ENCODE data around the gene OR6M1.

The OR6M1 gene, protein sequence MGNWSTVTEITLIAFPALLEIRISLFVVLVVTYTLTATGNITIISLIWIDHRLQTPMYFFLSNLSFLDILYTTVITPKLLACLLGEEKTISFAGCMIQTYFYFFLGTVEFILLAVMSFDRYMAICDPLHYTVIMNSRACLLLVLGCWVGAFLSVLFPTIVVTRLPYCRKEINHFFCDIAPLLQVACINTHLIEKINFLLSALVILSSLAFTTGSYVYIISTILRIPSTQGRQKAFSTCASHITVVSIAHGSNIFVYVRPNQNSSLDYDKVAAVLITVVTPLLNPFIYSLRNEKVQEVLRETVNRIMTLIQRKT

DNA sequence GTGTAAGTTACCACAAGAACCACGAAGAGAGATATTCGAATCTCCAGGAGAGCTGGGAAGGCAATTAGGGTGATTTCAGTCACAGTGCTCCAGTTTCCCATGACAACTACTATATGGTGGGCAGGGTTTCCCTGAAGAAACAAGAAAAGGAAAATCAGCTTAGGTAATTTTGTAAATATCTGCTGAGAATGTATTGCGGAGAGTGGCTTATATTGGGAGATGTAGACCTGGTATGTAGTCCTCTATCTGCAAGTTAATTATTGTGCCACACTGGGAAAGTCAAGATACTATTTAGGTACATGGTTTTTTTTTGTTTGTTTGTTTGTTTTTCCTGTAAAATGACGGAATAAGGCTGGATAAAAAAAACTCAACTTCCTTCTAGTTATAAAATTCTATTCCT lies at the start of gene OR6M1:
TSS of gene OR6M1 (minus strand) at position 101 of the 400 bp plus-strand sequence. CDS start at position 101, 0 bp downstream.
- no peak for DNase-seq (ENCODE audit: low spot score)

DNA sequence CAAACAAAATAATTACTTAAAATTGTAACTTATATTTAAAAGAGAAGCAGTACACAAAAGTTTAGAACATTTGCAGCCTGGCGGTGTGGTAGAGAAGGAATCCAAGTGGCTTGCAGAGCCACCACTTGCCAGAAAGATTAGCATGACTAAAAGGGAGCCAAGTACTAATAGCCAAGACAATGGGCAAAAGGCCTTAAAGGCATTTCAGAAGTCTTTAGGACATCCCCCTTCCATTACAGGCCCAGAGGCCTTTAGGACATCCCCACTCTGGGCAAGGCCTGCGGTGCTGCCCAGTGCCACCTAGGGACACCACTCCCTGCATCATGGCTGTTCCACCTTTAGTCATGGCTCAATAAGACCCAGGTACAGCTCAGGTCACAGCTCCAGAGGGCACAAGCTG lies 46.9 kb upstream of the OR6M1 start:
- DNase-seq (ENCODE audit: low spot score): no peak

- no peak for DNase-seq (ENCODE audit: low spot score)
These were observed 46.2 kb upstream of the OR6M1 start for GRCh38 chr11:123852321-123852720.

DNA sequence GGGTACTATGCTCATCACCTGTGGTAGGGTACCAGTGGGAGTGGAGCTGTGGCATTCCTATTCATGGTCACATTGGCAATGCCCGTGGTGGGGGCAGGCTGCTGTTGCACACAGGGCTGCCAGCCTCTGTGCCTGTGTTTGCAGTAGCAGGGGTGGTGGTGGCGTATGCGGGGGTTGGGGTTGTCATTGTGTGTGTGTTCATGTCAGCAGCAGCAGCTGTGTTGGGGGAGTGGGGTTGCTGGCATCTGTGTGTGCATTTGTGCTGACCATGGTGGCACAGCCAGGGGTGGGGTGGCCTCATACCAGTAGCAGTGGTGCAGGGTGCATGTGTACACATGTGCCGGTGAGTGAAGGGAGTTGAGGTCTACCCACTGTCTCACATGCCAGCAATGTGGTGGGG lies 45.0 kb upstream of the OR6M1 start:
- DNase-seq (ENCODE audit: low spot score): no peak

DNA sequence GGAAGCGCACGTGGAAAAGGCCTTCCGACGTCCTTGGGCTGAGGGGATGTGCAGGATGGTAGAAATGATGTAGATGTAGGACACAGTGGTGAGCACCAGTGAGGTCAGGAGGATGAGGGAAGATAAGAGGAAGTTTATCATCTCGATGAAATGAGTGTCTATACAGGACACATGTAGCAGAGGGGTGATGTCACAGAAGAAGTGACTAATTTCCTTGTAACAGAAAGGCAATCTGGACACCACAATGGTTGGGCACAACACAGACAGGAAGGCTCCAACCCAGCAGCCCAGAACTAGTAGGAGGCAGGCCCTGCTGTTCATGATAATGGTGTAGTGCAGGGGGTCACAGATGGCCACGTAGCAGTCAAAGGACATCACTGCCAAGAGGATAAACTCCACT lies 35.0 kb upstream of the OR6M1 start:
- no peak for DNase-seq (ENCODE audit: low spot score)

DNA sequence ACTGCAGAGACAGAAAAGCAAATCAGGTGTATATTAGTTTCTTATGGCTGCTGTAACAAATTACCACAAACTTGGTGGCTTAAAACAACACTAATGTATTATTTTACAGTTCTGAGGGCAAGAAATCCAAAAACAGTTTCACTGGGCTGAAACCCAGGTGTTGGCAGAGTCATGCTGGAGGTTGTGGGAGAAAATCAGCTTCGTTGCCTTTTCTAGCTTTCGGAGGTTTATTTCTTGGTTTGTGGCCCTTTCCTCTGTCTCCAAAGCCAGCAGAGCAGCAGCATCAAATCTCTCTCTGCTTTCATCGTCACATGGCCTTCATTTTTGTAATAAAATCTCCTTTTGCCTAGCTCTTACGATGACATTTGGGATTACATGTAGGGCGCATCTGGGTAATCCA lies 33.0 kb upstream of the OR6M1 start:
- no peak for DNase-seq (ENCODE audit: low spot score)

- no peak for DNase-seq (ENCODE audit: low spot score)
These were observed 32.5 kb upstream of the OR6M1 start for GRCh38 chr11:123838659-123839058.

DNA sequence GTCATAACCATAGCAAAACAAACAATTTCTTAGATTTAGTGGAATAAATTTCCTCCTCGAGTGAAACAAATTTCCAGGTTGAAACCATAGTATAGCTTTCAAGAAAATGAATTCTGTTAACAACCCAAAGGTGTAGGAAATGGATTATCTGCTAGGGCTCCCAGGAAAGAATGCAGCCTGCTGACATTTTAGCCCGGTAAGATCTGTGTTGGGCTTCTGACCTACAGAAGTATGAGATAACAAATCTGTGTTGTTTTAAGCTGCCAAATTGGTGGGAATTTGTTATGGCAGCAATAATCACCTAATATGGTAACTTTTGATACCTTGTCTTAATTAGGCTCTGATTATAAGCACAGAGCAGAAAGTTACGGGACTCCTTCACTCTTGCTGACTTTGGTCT lies 32.0 kb upstream of the OR6M1 start:
- DNase-seq (ENCODE audit: low spot score): no peak

GRCh38 chr11:123833095-123833494 lies 26.9 kb upstream of the OR6M1 start:
- no peak for DNase-seq (ENCODE audit: low spot score)

DNA sequence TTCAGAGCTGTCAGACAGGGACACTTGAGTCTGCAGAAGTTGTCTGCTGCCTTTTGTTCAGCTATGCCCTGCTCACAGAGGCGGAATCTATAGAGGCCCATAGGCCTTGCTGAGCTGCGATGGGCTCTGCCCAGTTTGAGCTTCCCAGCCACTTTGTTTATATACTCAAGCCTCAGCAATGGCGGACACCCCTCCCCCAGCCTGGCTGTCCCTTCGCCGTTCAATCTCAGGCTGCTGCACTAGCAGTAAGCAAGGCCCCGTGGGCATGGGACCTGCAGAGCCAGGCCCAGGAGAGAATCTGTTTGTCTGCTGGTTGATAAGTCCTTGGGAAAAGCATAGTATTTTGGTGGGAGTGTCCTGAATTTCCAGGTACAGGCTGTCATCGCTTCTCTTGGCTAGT lies 23.6 kb upstream of the OR6M1 start:
- no peak for DNase-seq (ENCODE audit: low spot score)

GRCh38 chr11:123822599-123822998 lies 16.4 kb upstream of the OR6M1 start:
- no peak for DNase-seq (ENCODE audit: low spot score)

DNA sequence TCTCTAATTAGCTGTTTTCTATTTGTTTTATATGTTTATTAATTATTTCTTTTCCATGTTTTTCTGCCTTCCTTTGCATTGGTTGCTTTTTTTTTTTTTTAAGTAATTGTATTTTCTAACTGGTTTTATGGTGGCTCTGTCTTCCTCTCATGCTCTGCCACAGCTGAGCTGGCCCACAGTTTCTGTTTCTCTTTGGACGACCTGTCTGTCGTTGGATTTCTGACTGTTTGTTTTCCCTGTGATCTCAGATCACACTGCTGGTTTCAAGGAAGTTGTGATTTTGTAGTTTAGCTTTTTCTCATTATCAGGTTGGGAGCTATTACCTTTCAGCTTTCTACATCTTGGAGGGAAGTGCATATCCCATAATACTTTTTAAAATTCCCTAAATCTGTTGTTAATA lies 15.9 kb upstream of the OR6M1 start:
- DNase-seq (ENCODE audit: low spot score): no peak

DNA sequence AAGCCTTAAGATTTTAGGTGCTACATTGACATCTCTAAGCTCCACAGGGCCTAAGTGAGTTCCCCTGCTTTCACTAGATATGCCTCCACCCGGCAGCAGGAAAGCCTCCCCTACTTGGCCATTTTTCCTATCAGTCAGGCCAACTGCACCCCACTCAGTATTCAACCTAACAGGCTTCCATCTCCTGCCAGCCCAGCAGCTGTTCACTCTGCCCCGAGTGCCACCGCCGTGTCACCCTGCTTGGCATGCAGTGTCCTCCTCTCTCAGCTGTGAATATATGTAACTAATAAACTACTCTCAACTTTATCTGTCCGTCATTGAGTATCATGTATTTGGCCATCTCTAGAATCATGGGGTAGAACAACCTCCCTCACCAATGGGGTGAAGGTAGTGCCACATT lies 9.0 kb upstream of the OR6M1 start:
- no peak for DNase-seq (ENCODE audit: low spot score)

DNA sequence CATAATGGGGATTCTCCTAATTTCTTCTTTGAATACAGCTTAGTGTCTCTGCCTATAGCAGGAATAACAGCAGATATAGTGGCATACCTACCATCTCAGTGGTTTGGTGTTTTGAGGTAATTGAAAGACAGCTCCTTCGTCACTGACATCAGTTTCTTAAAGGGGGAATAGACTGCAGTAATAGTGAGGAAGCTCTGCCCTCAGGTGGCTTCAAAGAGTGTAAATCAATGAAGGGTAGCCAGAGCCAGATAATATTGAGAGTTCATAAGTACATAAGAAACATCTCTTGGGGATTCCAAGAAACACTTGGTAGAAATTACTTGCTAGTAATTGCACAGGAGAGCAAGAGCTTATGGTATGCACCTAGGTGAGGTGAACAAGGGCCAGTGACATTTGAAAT lies 4.4 kb downstream of the OR6M1 start:
- no peak for DNase-seq (ENCODE audit: low spot score)

DNA sequence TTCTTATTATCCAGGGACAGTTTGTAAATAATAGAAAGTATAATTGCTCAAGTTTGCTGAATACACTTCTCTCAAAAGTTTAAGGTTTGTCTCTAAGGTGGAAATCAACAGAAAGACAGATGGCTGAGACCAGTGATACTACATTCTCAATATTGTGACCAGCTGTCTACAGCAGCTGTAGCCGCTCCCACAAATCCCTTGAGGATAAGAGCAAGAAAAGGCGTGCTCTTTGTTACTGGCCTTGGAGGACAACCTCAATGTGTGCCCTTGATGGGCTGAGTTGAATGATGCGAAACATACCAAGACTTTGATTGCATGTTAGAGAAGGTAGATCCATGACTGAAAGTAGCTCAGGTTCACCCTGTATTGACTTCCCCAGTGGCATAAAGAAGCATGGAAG lies 6.1 kb downstream of the OR6M1 start:
- no peak for DNase-seq (ENCODE audit: low spot score)

DNA sequence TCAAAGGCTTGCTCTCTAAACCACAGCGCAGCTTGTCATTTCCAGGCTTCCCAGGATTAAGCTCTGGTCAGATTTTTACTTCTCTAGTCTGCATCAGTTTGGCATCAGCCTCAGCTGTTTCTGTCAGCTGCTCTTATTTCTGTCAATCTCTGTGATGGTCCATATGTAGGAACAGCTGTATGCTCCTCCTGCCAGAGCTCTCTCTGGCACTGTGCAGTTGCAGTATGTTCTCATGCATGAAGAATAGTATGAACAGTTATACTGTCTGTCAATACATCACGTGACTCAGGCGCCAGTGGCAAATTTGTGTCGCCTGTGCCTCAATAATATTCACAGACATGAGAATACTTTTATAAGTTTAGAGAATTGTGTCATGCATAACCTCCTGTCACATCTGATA lies 6.7 kb downstream of the OR6M1 start:
- no peak for DNase-seq (ENCODE audit: low spot score)

GRCh38 chr11:123798513-123799252 lies 7.5 kb downstream of the OR6M1 start:
- DNase-seq (ENCODE audit: low spot score): no peak

DNA sequence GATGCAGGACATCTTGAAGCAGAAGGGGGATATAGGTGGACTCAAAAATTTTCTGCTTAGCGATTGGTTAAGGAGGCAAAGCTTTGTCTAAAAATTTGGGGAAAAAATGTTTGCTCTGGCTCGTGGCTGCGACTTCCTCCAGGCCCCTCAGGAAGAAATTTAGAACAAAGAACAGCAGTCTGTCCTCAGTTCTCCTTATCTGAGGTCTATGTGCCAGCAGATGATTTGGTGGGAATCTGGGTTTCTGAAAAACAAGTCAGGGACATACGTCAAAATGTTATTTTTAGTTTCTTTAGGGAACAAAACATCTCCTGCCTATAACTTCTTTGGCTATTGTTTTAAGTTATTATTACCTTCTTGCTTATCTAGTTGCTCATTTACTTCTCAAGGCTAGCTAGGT lies 8.1 kb downstream of the OR6M1 start:
- no peak for DNase-seq (ENCODE audit: low spot score)

- DNase-seq (ENCODE audit: low spot score): no peak
These were observed 8.6 kb downstream of the OR6M1 start for GRCh38 chr11:123797541-123797940.

DNA sequence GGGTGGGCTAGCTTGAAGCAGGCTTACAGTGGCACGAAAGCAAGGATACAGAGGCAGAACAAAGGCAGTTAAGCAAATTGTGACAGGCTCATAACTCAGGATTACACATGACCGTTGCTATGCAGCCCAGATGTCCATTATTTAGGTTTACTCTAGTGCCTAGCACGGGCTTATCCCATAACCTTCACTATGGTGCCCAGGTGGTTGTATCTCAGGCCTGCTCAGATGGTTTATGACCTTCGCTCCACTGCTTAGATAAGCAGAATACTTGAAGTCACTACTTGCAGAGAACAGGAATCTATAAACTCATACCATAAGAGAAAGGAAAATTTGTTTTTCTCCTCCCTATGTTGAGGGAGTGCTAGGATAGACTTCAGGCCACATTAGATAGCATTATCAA lies 9.0 kb downstream of the OR6M1 start:
- no peak for DNase-seq (ENCODE audit: low spot score)

- DNase-seq (ENCODE audit: low spot score): no peak
These were observed 9.9 kb downstream of the OR6M1 start for GRCh38 chr11:123796226-123796625.

GRCh38 chr11:123783536-123783935 lies 22.6 kb downstream of the OR6M1 start:
- no peak for DNase-seq (ENCODE audit: low spot score)

DNA sequence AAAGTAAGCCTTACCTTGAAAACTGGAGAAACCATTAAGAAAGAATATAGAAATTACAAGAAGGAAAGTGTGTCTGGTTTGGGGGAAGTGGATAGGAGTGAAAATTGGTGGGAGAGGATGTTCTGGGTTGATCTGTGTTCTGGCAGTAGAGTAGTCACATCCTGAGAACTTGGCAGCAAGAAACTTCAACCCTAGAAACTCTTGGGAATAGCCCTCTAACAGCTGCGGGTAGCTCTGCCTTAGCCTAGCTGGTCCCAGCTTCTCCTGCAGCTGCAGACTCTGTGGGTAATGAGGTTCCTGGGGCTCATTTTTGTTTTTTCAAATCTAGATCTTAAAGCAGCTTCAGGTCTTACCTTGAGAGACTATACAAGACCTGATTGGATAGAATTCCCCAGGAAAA lies 27.6 kb downstream of the OR6M1 start:
- no peak for DNase-seq (ENCODE audit: low spot score)
